Measurements from ENCODE around the gene IP6K1.

The IP6K1 gene

GRCh38 chr3:49802719-49803464 is 16.6 kb upstream of the IP6K1 start, which contains the start of gene INKA1:
TSS of gene INKA1 (plus strand) at chr3:49803261. CDS start at chr3:49803393, 132 bp downstream.
- TF ChIP-seq CTCF (IDR thresholded peaks at IDR 0.05; ENCODE audit: borderline replicate concordance, control extremely low read depth, extremely low read depth, insufficient read depth, missing control alignments): peak; percentile 96
- peak; percentile 93 for DNase-seq (ENCODE audit: low spot score)

GRCh38 chr3:49801160-49801559 is 14.8 kb upstream of the IP6K1 start:
- TF ChIP-seq CTCF (IDR thresholded peaks at IDR 0.05; ENCODE audit: borderline replicate concordance, control extremely low read depth, extremely low read depth, insufficient read depth, missing control alignments): no peak
- DNase-seq (ENCODE audit: low spot score): no peak
- in situ Hi-C loops (cut with MboI; ENCODE audit: low sequenced_read_pairs, unreplicated experiment): no loop called here

More at GRCh38 chr3:49802719-49803464, 16.6 kb upstream of the IP6K1 start, which contains the start of gene INKA1:
- in situ Hi-C loops (cut with MboI; ENCODE audit: low sequenced_read_pairs, unreplicated experiment): no loop called here

- no peak for TF ChIP-seq CTCF (IDR thresholded peaks at IDR 0.05; ENCODE audit: borderline replicate concordance, control extremely low read depth, extremely low read depth, insufficient read depth, missing control alignments)
- no peak for DNase-seq (ENCODE audit: low spot score)
- in situ Hi-C loops (cut with MboI; ENCODE audit: low sequenced_read_pairs, unreplicated experiment): no loop called here
These were observed 13.4 kb upstream of the IP6K1 start, which contains the start of gene CDHR4 for GRCh38 chr3:49799761-49800160. TSS of gene CDHR4 (minus strand) at chr3:49799873. CDS start at chr3:49799812, 61 bp downstream.

- in situ Hi-C loops (cut with MboI; ENCODE audit: low sequenced_read_pairs, unreplicated experiment): no loop called here
These were observed 12.8 kb upstream of the IP6K1 start for GRCh38 chr3:49799105-49799504.

GRCh38 chr3:49794926-49795905 is 8.9 kb upstream of the IP6K1 start:
- TF ChIP-seq CTCF (IDR thresholded peaks at IDR 0.05; ENCODE audit: borderline replicate concordance, control extremely low read depth, extremely low read depth, insufficient read depth, missing control alignments): no peak
- no peak for DNase-seq (ENCODE audit: low spot score)
- in situ Hi-C loops (cut with MboI; ENCODE audit: low sequenced_read_pairs, unreplicated experiment): no loop called here

More at GRCh38 chr3:49799105-49799504, 12.8 kb upstream of the IP6K1 start:
- no peak for TF ChIP-seq CTCF (IDR thresholded peaks at IDR 0.05; ENCODE audit: borderline replicate concordance, control extremely low read depth, extremely low read depth, insufficient read depth, missing control alignments)
- DNase-seq (ENCODE audit: low spot score): no peak

- DNase-seq (ENCODE audit: low spot score): no peak
- in situ Hi-C loops (cut with MboI; ENCODE audit: low sequenced_read_pairs, unreplicated experiment): no loop called here
- no peak for TF ChIP-seq CTCF (IDR thresholded peaks at IDR 0.05; ENCODE audit: borderline replicate concordance, control extremely low read depth, extremely low read depth, insufficient read depth, missing control alignments)
These were observed 8.1 kb upstream of the IP6K1 start for GRCh38 chr3:49794431-49794830.
